Measurements from ENCODE around the gene EPGN. TPM values are rescaled to one million over a fixed set of nuclear protein-coding genes. Genes with fewer than 3 reads are reported as not detected.

Gene EPGN
- total RNA-seq, result not detected

GRCh38 chr4:74308215-74308614, at the start of gene EPGN:
Gene EPGN, plus strand, starts transcription at chr4:74308470. Its CDS starts 64 bp downstream, at chr4:74308534.
- no peak within 1 kb of the TSS for H3K27ac Mint-ChIP-seq
- no peak for ATAC-seq (ENCODE audit: low read depth)
- POLR2A ChIA-PET, result no interaction called here
- no peaks in the 10 kb centered on the region for H3K27me3 Mint-ChIP-seq
- H3K4me1 Mint-ChIP-seq, result peaks cover 6% of the 10 kb centered on the region
- peak within 1 kb of the TSS; percentile 33 for H3K4me3 Mint-ChIP-seq
- no peaks in the 10 kb centered on the region for H3K9me3 Mint-ChIP-seq
- H3K36me3 Mint-ChIP-seq, result no peaks in the 10 kb centered on the region
- no peak for DNase-seq

- POLR2A ChIA-PET, result no interaction called here
These were observed 49.3 kb upstream of the EPGN start for GRCh38 chr4:74258963-74259362.

GRCh38 chr4:74260036-74260435, 48.2 kb upstream of the EPGN start:
- Mint-ChIP-seq H3K9me3 (no peaks in the 10 kb centered on the region), H3K27me3 (no peaks in the 10 kb centered on the region), H3K4me1 (no peaks in the 10 kb centered on the region), H3K36me3 (no peaks in the 10 kb centered on the region), H3K4me3 (no peak overlapping the region), H3K27ac (no peak overlapping the region)
- DNase-seq (no peak), ATAC-seq (ENCODE audit: low read depth) (no peak)
- POLR2A ChIA-PET, result no interaction called here

More at GRCh38 chr4:74258963-74259362, 49.3 kb upstream of the EPGN start:
- ATAC-seq (ENCODE audit: low read depth) (no peak), DNase-seq (no peak)
- H3K27ac Mint-ChIP-seq, result no peak overlapping the region
- H3K36me3 Mint-ChIP-seq, result no peaks in the 10 kb centered on the region
- no peaks in the 10 kb centered on the region for H3K27me3 Mint-ChIP-seq
- H3K4me1 Mint-ChIP-seq, result no peaks in the 10 kb centered on the region
- H3K4me3 Mint-ChIP-seq, result no peak overlapping the region
- H3K9me3 Mint-ChIP-seq, result no peaks in the 10 kb centered on the region

GRCh38 chr4:74262522-74262921, 45.7 kb upstream of the EPGN start:
- ATAC-seq (ENCODE audit: low read depth) (no peak), DNase-seq (no peak)
- POLR2A ChIA-PET, result no interaction called here
- H3K27ac Mint-ChIP-seq, result no peak overlapping the region
- peaks cover under 1% of the 10 kb centered on the region for H3K4me1 Mint-ChIP-seq
- H3K36me3 Mint-ChIP-seq, result no peaks in the 10 kb centered on the region
- H3K4me3 Mint-ChIP-seq, result no peak overlapping the region
- H3K27me3 Mint-ChIP-seq, result no peaks in the 10 kb centered on the region
- no peaks in the 10 kb centered on the region for H3K9me3 Mint-ChIP-seq

- H3K27me3 Mint-ChIP-seq, result no peaks in the 10 kb centered on the region
- DNase-seq (no peak), ATAC-seq (ENCODE audit: low read depth) (no peak)
- H3K4me3 Mint-ChIP-seq, result no peak overlapping the region
- no peaks in the 10 kb centered on the region for H3K9me3 Mint-ChIP-seq
- POLR2A ChIA-PET, result no interaction called here
- no peaks in the 10 kb centered on the region for H3K36me3 Mint-ChIP-seq
- H3K27ac Mint-ChIP-seq, result no peak overlapping the region
- peaks cover 5% of the 10 kb centered on the region for H3K4me1 Mint-ChIP-seq
These were observed 44.7 kb upstream of the EPGN start for GRCh38 chr4:74263551-74263950.

GRCh38 chr4:74266081-74266480, 42.2 kb upstream of the EPGN start:
- POLR2A ChIA-PET, result no interaction called here
- H3K27me3 Mint-ChIP-seq, result no peaks in the 10 kb centered on the region
- DNase-seq, result no peak
- no peaks in the 10 kb centered on the region for H3K9me3 Mint-ChIP-seq
- no peaks in the 10 kb centered on the region for H3K36me3 Mint-ChIP-seq
- peaks cover 5% of the 10 kb centered on the region for H3K4me1 Mint-ChIP-seq
- no peak for ATAC-seq (ENCODE audit: low read depth)
- H3K27ac Mint-ChIP-seq, result no peak overlapping the region
- H3K4me3 Mint-ChIP-seq, result no peak overlapping the region

- no peaks in the 10 kb centered on the region for H3K9me3 Mint-ChIP-seq
- H3K4me3 Mint-ChIP-seq, result no peak overlapping the region
- peaks cover 5% of the 10 kb centered on the region for H3K4me1 Mint-ChIP-seq
- H3K27me3 Mint-ChIP-seq, result no peaks in the 10 kb centered on the region
- POLR2A ChIA-PET, result no interaction called here
- DNase-seq (no peak), ATAC-seq (ENCODE audit: low read depth) (no peak)
- no peaks in the 10 kb centered on the region for H3K36me3 Mint-ChIP-seq
- no peak overlapping the region for H3K27ac Mint-ChIP-seq
These were observed 40.2 kb upstream of the EPGN start for GRCh38 chr4:74267998-74268606.

GRCh38 chr4:74268643-74269042, 39.6 kb upstream of the EPGN start:
- DNase-seq, result no peak
- H3K27me3 Mint-ChIP-seq, result no peaks in the 10 kb centered on the region
- peaks cover 5% of the 10 kb centered on the region for H3K4me1 Mint-ChIP-seq
- H3K9me3 Mint-ChIP-seq, result no peaks in the 10 kb centered on the region
- no peak for ATAC-seq (ENCODE audit: low read depth)
- H3K36me3 Mint-ChIP-seq, result no peaks in the 10 kb centered on the region
- no peak overlapping the region for H3K4me3 Mint-ChIP-seq
- POLR2A ChIA-PET, result no interaction called here
- H3K27ac Mint-ChIP-seq, result no peak overlapping the region

- ATAC-seq (ENCODE audit: low read depth) (no peak), DNase-seq (no peak)
- Mint-ChIP-seq H3K4me3 (no peak overlapping the region), H3K9me3 (no peaks in the 10 kb centered on the region), H3K27me3 (no peaks in the 10 kb centered on the region), H3K4me1 (no peaks in the 10 kb centered on the region), H3K27ac (no peak overlapping the region), H3K36me3 (no peaks in the 10 kb centered on the region)
- POLR2A ChIA-PET, result no interaction called here
These were observed 29.8 kb upstream of the EPGN start for GRCh38 chr4:74278490-74278889.

GRCh38 chr4:74279716-74280115, 28.6 kb upstream of the EPGN start:
- Mint-ChIP-seq H3K27me3 (no peaks in the 10 kb centered on the region), H3K9me3 (no peaks in the 10 kb centered on the region), H3K4me3 (no peak overlapping the region), H3K36me3 (no peaks in the 10 kb centered on the region), H3K4me1 (no peaks in the 10 kb centered on the region), H3K27ac (no peak overlapping the region)
- DNase-seq (no peak), ATAC-seq (ENCODE audit: low read depth) (no peak)
- POLR2A ChIA-PET, result no interaction called here

GRCh38 chr4:74282926-74283325, 25.3 kb upstream of the EPGN start:
- no peak overlapping the region for H3K27ac Mint-ChIP-seq
- ATAC-seq (ENCODE audit: low read depth) (no peak), DNase-seq (no peak)
- H3K4me1 Mint-ChIP-seq, result no peaks in the 10 kb centered on the region
- peaks cover 1% of the 10 kb centered on the region for H3K36me3 Mint-ChIP-seq
- H3K9me3 Mint-ChIP-seq, result no peaks in the 10 kb centered on the region
- no peak overlapping the region for H3K4me3 Mint-ChIP-seq
- POLR2A ChIA-PET, result no interaction called here
- H3K27me3 Mint-ChIP-seq, result no peaks in the 10 kb centered on the region

- Mint-ChIP-seq H3K4me1 (no peaks in the 10 kb centered on the region), H3K27ac (no peak overlapping the region), H3K9me3 (no peaks in the 10 kb centered on the region), H3K36me3 (peaks cover 1% of the 10 kb centered on the region), H3K27me3 (no peaks in the 10 kb centered on the region), H3K4me3 (no peak overlapping the region)
- no peak for DNase-seq
- no peak for ATAC-seq (ENCODE audit: low read depth)
- POLR2A ChIA-PET, result no interaction called here
These were observed 24.7 kb upstream of the EPGN start for GRCh38 chr4:74283614-74284013.

- no peak for ATAC-seq (ENCODE audit: low read depth)
- no peaks in the 10 kb centered on the region for H3K27me3 Mint-ChIP-seq
- no peaks in the 10 kb centered on the region for H3K4me1 Mint-ChIP-seq
- H3K4me3 Mint-ChIP-seq, result no peak overlapping the region
- POLR2A ChIA-PET, result no interaction called here
- no peak overlapping the region for H3K27ac Mint-ChIP-seq
- H3K9me3 Mint-ChIP-seq, result no peaks in the 10 kb centered on the region
- DNase-seq, result no peak
- H3K36me3 Mint-ChIP-seq, result peaks cover 1% of the 10 kb centered on the region
These were observed 24.2 kb upstream of the EPGN start for GRCh38 chr4:74284053-74284452.

GRCh38 chr4:74287164-74287563, 21.1 kb upstream of the EPGN start:
- H3K27me3 Mint-ChIP-seq, result no peaks in the 10 kb centered on the region
- H3K4me3 Mint-ChIP-seq, result no peak overlapping the region
- ATAC-seq (ENCODE audit: low read depth) (no peak), DNase-seq (no peak)
- no peaks in the 10 kb centered on the region for H3K9me3 Mint-ChIP-seq
- no peaks in the 10 kb centered on the region for H3K4me1 Mint-ChIP-seq
- peaks cover 5% of the 10 kb centered on the region for H3K36me3 Mint-ChIP-seq
- POLR2A ChIA-PET, result no interaction called here
- H3K27ac Mint-ChIP-seq, result no peak overlapping the region

GRCh38 chr4:74287791-74288190, 20.5 kb upstream of the EPGN start:
- no peaks in the 10 kb centered on the region for H3K9me3 Mint-ChIP-seq
- no peak for ATAC-seq (ENCODE audit: low read depth)
- H3K4me1 Mint-ChIP-seq, result no peaks in the 10 kb centered on the region
- POLR2A ChIA-PET, result no interaction called here
- no peaks in the 10 kb centered on the region for H3K27me3 Mint-ChIP-seq
- H3K4me3 Mint-ChIP-seq, result no peak overlapping the region
- peaks cover 5% of the 10 kb centered on the region for H3K36me3 Mint-ChIP-seq
- DNase-seq, result no peak
- no peak overlapping the region for H3K27ac Mint-ChIP-seq
